Activated CD8-positive, alpha-beta memory T cell treated with anti-CD3 and anti-CD28 coated beads, Interleukin-2, amount 50 U/mL, for 24 hours (primary cell): ENCODE measurements around the gene BIN1.

Experiments used
- DNase-seq: peaks from one replicate; pipeline ENCODE4 v3.0.0-alpha.2; 2020; ENCODE audit errors: extremely low read depth

Gene BIN1

DNA sequence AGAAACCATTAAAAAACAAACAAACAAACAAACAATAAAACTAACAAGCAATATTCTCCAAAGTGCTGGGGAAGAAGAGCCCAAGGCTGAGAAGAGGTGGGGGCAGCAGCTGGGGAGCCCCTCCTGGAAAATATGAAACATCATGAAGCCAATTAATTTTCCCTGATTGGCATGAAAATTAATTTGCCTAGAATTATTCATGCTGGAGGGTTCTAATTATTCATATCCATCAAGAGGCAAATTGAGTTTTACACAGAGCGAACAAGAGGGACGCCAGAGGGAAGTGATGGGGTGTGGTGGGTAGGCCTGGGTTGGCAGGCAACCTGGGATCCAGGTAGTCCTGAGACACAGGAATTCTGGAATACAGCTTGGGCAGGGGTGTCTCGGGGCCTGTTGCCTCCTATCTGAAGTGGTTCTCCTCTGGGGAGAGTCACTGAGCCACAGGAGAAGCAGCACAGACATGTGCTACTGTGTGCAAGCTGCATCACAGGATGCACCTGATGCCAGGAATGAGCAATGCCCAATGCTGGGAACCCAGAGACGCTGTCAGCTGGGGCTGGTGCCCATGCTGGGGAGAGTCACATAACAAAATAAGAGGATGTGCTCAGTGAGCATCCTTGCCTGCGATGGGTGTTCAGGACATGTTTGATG, 107.7 kb downstream of the BIN1 start:
- DNase-seq, result no peak

GRCh38 chr2:126998486-126998885, 108.5 kb downstream of the BIN1 start:
- no peak for DNase-seq
